Activated T-cell treated with anti-CD3 and anti-CD28 coated beads, Interleukin-2, amount 50 U/mL, for 4 hours (primary cell): ENCODE measurements around the gene SAE1. TPM values are rescaled to one million over a fixed set of nuclear protein-coding genes. Genes with fewer than 3 reads are reported as not detected.

ENCODE experiments used
- ATAC-seq, 2 donors: fragments of 200-7000 bp; cut with Tn5 transposase; one replicate each; pipeline ENCODE4 v1.10.0; 2021
- DNase-seq: peaks from one replicate; pipeline ENCODE4 v3.0.0-alpha.2; 2020
- H3K27me3 Mint-ChIP-seq: one replicate; pipeline ENCODE4 v1.8.0; 2021; ENCODE audit warnings: low read depth, mixed read lengths
- H3K36me3 Mint-ChIP-seq: one replicate; pipeline ENCODE4 v1.8.0; 2022; ENCODE audit warnings: mixed read lengths; ENCODE audit not compliant: insufficient read depth
- H3K4me1 Mint-ChIP-seq: one replicate; pipeline ENCODE4 v1.8.0; 2021; ENCODE audit warnings: low read depth, mixed read lengths
- H3K4me3 Mint-ChIP-seq: one replicate; pipeline ENCODE4 v1.8.0; 2021; ENCODE audit warnings: mild to moderate bottlenecking, moderate library complexity, mixed read lengths
- H3K9me3 Mint-ChIP-seq: one replicate; pipeline ENCODE4 v1.8.0; 2021; ENCODE audit warnings: mixed read lengths
- total RNA-seq, 3 donors: library from RNA; stranded (reverse); gene quantifications; one replicate each; pipeline ENCODE4 v1.2.1, GENCODE V29; 2021

Gene SAE1
- total RNA-seq, 3 donors from 2014 or later = 90.0 to 112 (median 99.3) TPM

DNA sequence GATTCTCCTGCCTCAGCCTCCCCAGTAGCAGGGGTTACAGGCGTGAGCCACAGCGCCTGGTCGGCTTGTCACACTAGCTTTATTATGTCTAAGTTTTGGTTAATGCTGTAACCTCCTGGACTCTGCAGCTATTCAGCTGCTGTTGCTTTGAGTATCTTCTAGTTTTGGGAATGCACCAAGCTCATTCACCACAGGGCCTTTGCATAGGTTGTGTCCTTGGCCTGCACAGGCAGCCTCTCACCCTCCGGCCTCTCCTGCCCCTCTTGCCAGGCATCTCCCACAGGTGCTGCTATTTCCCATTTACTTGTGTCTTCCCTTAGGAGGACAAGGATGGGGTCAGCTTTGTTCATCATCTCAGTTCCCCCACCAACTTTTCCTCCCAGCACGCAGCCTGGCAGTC, 123.3 kb downstream of the SAE1 start:
- Mint-ChIP-seq H3K9me3 (no peaks in the 10 kb centered on the region), H3K4me3 (no peak overlapping the region), H3K4me1 (peaks cover 23% of the 10 kb centered on the region), H3K27me3 (no peaks in the 10 kb centered on the region), H3K36me3 (peaks cover 10% of the 10 kb centered on the region)
- ATAC-seq (no peak), DNase-seq (no peak)

DNA sequence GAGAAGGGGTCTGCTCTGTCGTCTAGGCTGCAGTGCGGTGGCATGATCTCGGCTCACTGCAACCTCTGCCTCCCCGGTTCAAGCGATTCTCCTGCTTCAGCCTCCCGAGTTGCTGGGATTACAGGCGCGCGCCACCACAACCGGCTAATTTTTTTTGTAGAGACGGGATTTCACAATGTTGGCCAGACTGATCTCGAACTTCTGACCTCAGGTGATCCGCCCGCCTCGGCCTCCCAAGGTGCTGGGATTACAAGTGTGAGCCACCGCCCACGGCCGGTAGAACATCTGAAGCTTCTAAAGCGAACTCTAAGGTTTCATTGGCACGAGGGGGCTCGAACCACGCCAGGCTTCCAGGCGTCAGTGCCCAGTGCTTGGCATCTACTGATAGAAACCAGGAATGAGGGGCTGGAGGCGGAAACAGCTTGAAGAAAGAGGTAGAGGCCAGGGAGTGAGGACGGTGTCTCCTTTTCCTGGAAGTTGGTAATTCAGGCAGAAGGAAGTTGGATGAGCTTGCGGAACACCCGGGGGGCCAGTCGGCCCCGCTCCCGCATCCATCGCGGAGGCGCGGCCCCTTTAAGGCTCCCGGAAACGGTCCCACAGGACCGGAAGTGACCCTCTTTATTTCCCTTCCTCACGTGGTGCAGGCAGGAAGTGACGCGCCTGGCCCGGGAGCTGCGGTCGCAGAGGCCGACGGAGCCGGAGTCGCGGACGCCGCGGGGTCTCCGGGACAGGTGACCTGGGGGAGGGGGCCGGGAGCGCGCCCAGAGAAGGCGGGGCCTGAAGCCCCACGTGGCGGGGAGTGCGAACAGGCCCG, 125.5 kb downstream of the SAE1 start, which contains the start of gene CCDC9:
CCDC9 (plus strand) TSS at position 647 of the 814 bp plus-strand sequence. CDS start 1,876 bp downstream, outside the sequence.
- peak within 1 kb of the TSS; percentile 88 for H3K4me3 Mint-ChIP-seq
- no peaks in the 10 kb centered on the region for H3K27me3 Mint-ChIP-seq
- peaks cover 27% of the 10 kb centered on the region for H3K36me3 Mint-ChIP-seq
- H3K4me1 Mint-ChIP-seq = peaks cover 31% of the 10 kb centered on the region
- H3K9me3 Mint-ChIP-seq = no peaks in the 10 kb centered on the region
- DNase-seq = peak; percentile 84
- ATAC-seq = peak; percentile 69 to 73

DNA sequence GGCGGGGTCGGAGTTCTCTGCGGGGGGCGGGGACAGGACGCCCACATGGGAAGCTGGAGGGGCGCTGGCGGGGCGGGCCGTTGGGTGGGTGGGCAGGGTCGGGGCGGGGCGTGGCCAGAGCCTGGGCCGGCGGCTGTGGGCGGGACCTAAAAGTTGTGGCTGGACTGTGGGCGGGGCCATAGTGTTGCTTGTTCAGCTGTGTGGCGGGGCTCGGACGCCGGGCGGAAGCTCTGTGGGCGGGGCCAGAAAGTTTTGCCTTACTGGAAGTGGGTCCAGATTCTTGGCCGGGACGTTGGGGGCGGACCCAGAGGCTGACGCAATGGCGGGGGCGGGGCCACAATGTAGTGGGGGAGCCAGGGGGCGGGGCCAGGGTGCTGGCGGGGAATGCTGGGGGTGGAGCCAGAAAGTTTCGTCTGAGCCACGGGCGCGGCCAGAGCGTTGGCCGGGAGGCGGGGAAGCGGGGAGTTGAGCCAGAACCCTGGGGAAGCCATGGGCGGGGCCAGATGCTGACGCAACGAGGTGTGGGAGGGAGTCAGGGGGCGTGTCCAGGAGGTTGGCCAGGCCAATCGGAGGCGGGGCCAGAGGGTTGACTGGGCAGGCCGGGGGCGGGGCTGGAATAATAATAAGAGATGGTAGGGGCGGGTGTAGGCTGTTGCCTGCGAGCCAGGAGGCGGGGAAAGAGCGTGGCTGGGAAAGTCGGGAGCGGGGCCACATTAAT, 126.2 kb downstream of the SAE1 start:
- H3K4me3 Mint-ChIP-seq = peak overlapping the region; percentile 88
- H3K9me3 Mint-ChIP-seq = no peaks in the 10 kb centered on the region
- peak; percentile 100 for DNase-seq
- H3K4me1 Mint-ChIP-seq = peaks cover 32% of the 10 kb centered on the region
- H3K27me3 Mint-ChIP-seq = no peaks in the 10 kb centered on the region
- peaks cover 30% of the 10 kb centered on the region for H3K36me3 Mint-ChIP-seq
- peak; percentile 82 to 84 for ATAC-seq

- Mint-ChIP-seq H3K27me3 (no peaks in the 10 kb centered on the region), H3K9me3 (no peaks in the 10 kb centered on the region), H3K4me3 (peak overlapping the region; percentile 88), H3K4me1 (peaks cover 32% of the 10 kb centered on the region), H3K36me3 (peaks cover 30% of the 10 kb centered on the region)
- no peak for DNase-seq
- ATAC-seq = no peak
Measured at GRCh38 chr19:47257411-47258169, 127.0 kb downstream of the SAE1 start.

DNA sequence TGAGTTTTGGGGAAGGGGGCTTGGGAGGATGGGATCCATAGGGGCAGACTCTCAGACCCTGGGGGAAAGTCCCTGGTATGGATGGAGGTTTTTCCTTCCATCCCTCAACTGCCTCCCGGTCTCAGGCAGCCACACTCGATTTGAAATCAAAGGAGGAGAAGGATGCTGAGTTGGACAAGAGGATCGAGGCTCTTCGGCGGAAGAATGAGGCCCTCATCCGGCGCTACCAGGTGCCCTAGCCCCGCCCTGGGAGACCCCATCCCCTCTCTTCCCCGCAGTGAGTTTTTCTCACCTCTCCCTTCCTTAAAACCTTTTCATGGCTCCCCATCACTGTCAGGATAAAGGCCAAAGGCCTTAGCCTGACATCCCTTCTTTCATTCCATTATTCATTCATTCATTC, 127.8 kb downstream of the SAE1 start:
- Mint-ChIP-seq H3K9me3 (no peaks in the 10 kb centered on the region), H3K4me1 (peaks cover 32% of the 10 kb centered on the region), H3K36me3 (peaks cover 30% of the 10 kb centered on the region)

DNA sequence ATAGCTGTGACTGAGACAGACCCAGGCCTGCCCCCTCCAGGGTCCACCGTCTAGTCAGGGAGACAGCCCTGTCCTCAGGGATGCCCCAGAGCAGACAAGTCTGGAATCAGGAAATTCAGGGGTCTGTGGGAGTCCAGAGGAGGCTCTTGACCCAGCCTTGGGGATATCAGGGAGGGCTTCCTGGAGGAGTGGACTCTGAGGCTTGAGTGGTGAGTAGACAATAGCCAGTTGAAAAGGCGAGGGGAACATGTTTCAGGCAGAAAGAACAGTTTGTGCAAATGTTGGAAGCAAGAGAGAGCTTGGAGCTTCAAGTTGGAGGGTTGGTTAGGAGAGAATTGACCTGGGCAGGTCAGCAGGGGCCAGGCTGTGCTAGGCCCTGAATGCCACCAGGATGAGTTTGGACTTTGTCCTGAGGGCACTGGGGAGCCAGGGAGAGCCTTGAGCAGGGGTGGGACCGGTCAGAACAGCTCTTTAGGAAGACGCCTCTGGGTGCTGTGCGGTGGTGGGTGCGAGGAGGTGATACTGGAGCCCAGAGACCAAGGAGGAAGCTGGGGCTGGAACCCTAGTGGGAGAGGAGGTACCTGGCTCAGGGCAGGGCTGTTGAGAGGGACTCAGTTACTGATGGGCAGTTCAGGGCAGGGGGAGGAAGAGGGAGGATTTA, 128.4 kb downstream of the SAE1 start:
- Mint-ChIP-seq H3K4me3 (peak overlapping the region; percentile 9), H3K9me3 (no peaks in the 10 kb centered on the region), H3K36me3 (peaks cover 32% of the 10 kb centered on the region), H3K4me1 (peaks cover 32% of the 10 kb centered on the region), H3K27me3 (no peaks in the 10 kb centered on the region)
- ATAC-seq (no peak), DNase-seq (no peak)

More for the DNA sequence above, 127.8 kb downstream of the SAE1 start:
- DNase-seq (no peak), ATAC-seq (no peak)
- no peaks in the 10 kb centered on the region for H3K27me3 Mint-ChIP-seq
- H3K4me3 Mint-ChIP-seq = no peak overlapping the region

Other genes with a start within 250 kb of the SAE1 start
- under 1 TPM in 1 of 3 donors, not detected in 2; 0.14 TPM for gene NPAS1, start 111.0 kb upstream of the SAE1 start, total RNA-seq
- gene TMEM160, start 82.2 kb upstream of the SAE1 start, total RNA-seq = 10 to 100 TPM; 57.1 to 61.6 (median 57.6) TPM
- 10 to 100 TPM; 77.7 to 91.6 (median 90.4) TPM for gene ZC3H4, start 17.1 kb upstream of the SAE1 start, total RNA-seq
- 1 to 10 TPM; 4.4 to 6.0 (median 5.7) TPM for gene BBC3, start 100.4 kb downstream of the SAE1 start, total RNA-seq
- gene CCDC9, start 125.7 kb downstream of the SAE1 start, total RNA-seq = 10 to 100 TPM; 24.0 to 34.5 (median 30.4) TPM
- 10 to 100 TPM in 2 of 3 donors, 1 to 10 TPM in 1; 9.9 to 10.1 (median 10.0) TPM for gene INAFM1, start 144.1 kb downstream of the SAE1 start, total RNA-seq
- under 1 TPM; 0.63 to 0.83 (median 0.68) TPM for gene C5AR1, start 179.0 kb downstream of the SAE1 start, total RNA-seq
- not detected for gene C5AR2, start 201.3 kb downstream of the SAE1 start, total RNA-seq
- gene DHX34, start 218.5 kb downstream of the SAE1 start, total RNA-seq = 10 to 100 TPM; 38.1 to 41.0 (median 38.6) TPM